Measurements from ENCODE around the gene PTBP1. TPM values are rescaled to one million over a fixed set of nuclear protein-coding genes. Genes with fewer than 3 reads are reported as not detected.

Gene PTBP1
- total RNA-seq, 1 experiment from 2014 or later, result 712 TPM

DNA sequence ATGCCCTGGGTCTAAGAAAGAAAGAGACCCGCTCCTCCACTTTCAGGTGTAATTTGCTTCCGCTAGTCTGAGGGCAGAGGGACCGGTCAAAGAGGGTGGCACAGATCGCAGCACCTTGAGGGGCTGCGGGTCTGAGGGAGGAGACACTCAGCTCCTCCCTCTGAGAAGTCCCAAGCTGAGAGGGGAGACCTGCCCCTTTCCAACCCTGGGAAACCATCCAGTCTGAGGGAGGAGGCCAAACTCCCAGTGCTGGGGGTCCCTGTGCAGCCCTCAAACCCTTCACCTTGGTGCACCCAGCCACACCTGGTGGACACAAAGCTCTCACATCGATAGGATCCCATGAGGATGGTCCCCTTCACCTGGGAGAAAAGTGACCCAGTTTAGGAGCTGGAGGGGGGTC is 33.4 kb upstream of the PTBP1 start:
- Histone ChIP-seq H4K91ac (ENCODE audit: insufficient read length, low read depth, low read length) (no peak overlapping the region), H2BK12ac (ENCODE audit: insufficient read length, low read depth, low read length) (no peak overlapping the region), H3K27me3 (ENCODE audit: insufficient read depth, low read length) (no peaks in the 10 kb centered on the region), H3K23ac (ENCODE audit: insufficient read length, low read depth, low read length) (no peak overlapping the region), H2BK5ac (ENCODE audit: insufficient read length, low read length) (no peak overlapping the region), H3K56ac (ENCODE audit: insufficient read length, low read depth, low read length) (no peak overlapping the region), H3K9ac (ENCODE audit: extremely low read depth, insufficient read length, low read length) (no peak overlapping the region), H3T11ph (ENCODE audit: low read length) (no peak overlapping the region), H2BK120ac (ENCODE audit: low read depth, low read length, poor library complexity, severe bottlenecking) (no peak overlapping the region), H2AFZ (ENCODE audit: low read length) (no peak overlapping the region), H3K27ac (ENCODE audit: insufficient read length, low read depth, low read length) (no peak overlapping the region), H3K14ac (ENCODE audit: insufficient read depth, low read length) (no peak overlapping the region), H3K23me2 (ENCODE audit: insufficient read length, low read depth, low read length, poor library complexity, severe bottlenecking) (no peaks in the 10 kb centered on the region), H3K79me2 (ENCODE audit: insufficient read depth, low read length) (no peaks in the 10 kb centered on the region), H4K8ac (replicated peaks; ENCODE audit: insufficient read length, low read depth, low read length) (no peak overlapping the region), H3K79me1 (ENCODE audit: insufficient read depth, low read depth, low read length, poor library complexity, severe bottlenecking) (no peaks in the 10 kb centered on the region), H3K9me3 (ENCODE audit: control insufficient read depth, low read depth, low read length) (no peaks in the 10 kb centered on the region), H4K20me1 (ENCODE audit: control insufficient read depth, insufficient read depth, insufficient read length) (no peaks in the 10 kb centered on the region), H3K4me2 (ENCODE audit: insufficient read depth, insufficient read length, low read length) (no peak overlapping the region), H3K18ac (ENCODE audit: insufficient read length, low read depth, low read length) (no peak overlapping the region), H2AK5ac (ENCODE audit: insufficient read length, low read length) (no peak overlapping the region), H2BK20ac (ENCODE audit: low read depth, low read length, poor library complexity, severe bottlenecking) (no peak overlapping the region), H3K4me1 (ENCODE audit: insufficient read depth, low read length) (no peaks in the 10 kb centered on the region), H4K5ac (ENCODE audit: insufficient read length, low read depth, low read length) (no peak overlapping the region), H2BK15ac (ENCODE audit: low read depth, low read length) (no peak overlapping the region), H3K4ac (ENCODE audit: low read depth, low read length) (no peak overlapping the region)
- H3K4me1 Mint-ChIP-seq, result no peaks in the 10 kb centered on the region
- H3K9me3 Mint-ChIP-seq, result peaks cover 9 to 10% of the 10 kb centered on the region in 2 experiments; a peak in 4 of 5 replicates
- H3K36me3 Mint-ChIP-seq (ENCODE audit: insufficient read depth in 1 of 3, low read depth in 3 of 3), result peaks cover 0 to 4% (median 1%) of the 10 kb centered on the region in 3 experiments; a peak in 4 of 7 replicates
- peaks cover 5% of the 10 kb centered on the region for H3K27me3 Mint-ChIP-seq (ENCODE audit: low read depth)
- no peak overlapping the region for H3K27ac Mint-ChIP-seq
- no CpG with 5 or more reads among the region's 6 CpGs for WGBS (ENCODE audit: extremely low coverage, insufficient read length, low lambda C conversion rate)
- no peak for DNase-seq
- TF ChIP-seq, protein P1, sequence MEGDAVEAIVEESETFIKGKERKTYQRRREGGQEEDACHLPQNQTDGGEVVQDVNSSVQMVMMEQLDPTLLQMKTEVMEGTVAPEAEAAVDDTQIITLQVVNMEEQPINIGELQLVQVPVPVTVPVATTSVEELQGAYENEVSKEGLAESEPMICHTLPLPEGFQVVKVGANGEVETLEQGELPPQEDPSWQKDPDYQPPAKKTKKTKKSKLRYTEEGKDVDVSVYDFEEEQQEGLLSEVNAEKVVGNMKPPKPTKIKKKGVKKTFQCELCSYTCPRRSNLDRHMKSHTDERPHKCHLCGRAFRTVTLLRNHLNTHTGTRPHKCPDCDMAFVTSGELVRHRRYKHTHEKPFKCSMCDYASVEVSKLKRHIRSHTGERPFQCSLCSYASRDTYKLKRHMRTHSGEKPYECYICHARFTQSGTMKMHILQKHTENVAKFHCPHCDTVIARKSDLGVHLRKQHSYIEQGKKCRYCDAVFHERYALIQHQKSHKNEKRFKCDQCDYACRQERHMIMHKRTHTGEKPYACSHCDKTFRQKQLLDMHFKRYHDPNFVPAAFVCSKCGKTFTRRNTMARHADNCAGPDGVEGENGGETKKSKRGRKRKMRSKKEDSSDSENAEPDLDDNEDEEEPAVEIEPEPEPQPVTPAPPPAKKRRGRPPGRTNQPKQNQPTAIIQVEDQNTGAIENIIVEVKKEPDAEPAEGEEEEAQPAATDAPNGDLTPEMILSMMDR (conservative IDR thresholded peaks at IDR 0.05), result no peak
- H3K4me3 Mint-ChIP-seq, result no peak overlapping the region

All from H9 (cell line).